Psoas muscle (tissue), 8 donors: ENCODE measurements around the gene CRTAC1. TPM values are rescaled to one million over a fixed set of nuclear protein-coding genes. Genes with fewer than 3 reads are reported as not detected.

Experiments
- ATAC-seq, 4 donors: fragments of 200-7000 bp; cut with Tn5 transposase; one replicate each; pipeline ENCODE4 v1.9.1; 2020; ENCODE audit warnings: moderate library complexity in 3 of 4, mild to moderate bottlenecking in 2 of 4
- DNase-seq, 2 donors: peaks; one replicate each; pipeline ENCODE4 v3.0.0-alpha.2; 2020
- H3K27ac ChIP-seq: fragments of 200-600 bp; one replicate; pipeline ENCODE4 v1.8.0; 2022
- H3K27me3 ChIP-seq, 3 donors: fragments of 200-600 bp in 1 of 3; one replicate each; pipeline versions ENCODE4 v1.6.1 to v1.8.0; 2013 to 2022; ENCODE audit warnings: low read length in 2 of 3, mild to moderate bottlenecking in 2 of 3, moderate library complexity in 1 of 3; ENCODE audit not compliant: insufficient read depth in 3 of 3
- H3K36me3 ChIP-seq, 2 donors: fragments of 200-600 bp in 1 of 2; one replicate each; pipeline versions ENCODE4 v1.6.1 to v1.8.0; 2013 to 2022; ENCODE audit warnings: low read depth in 1 of 2, mild to moderate bottlenecking in 1 of 2, moderate library complexity in 1 of 2; ENCODE audit not compliant: insufficient read depth in 1 of 2
- H3K4me1 ChIP-seq: fragments of 200-600 bp; one replicate; pipeline ENCODE4 v1.8.0; 2022
- H3K4me3 ChIP-seq: fragments of 200-600 bp; one replicate; pipeline ENCODE4 v1.8.0; 2022; ENCODE audit warnings: mild to moderate bottlenecking
- H3K9me3 ChIP-seq: fragments of 200-600 bp; one replicate; pipeline ENCODE4 v1.8.0; 2022
- CTCF ChIP-seq: fragments of 200-600 bp; IDR thresholded peaks from one replicate; pipeline ENCODE4 v1.8.0; 2022; ENCODE audit warnings: antibody characterized with exemption
- WGBS, 3 donors: extraction: QIAGEN DNeasy Blood & Tissue Kit; methylation state at CpG; one replicate each; pipeline versions ENCODE4 v1.1.6 to v1.1.7; 2013; 5-methylcytosine and 5-hydroxymethylcytosine counted together
- intact Hi-C, 2 donors: fragments of 100-400 bp; cut with DNase I; formaldehyde crosslinking; loops; one replicate each; pipeline versions ENCODE4 v1.11.0 to v1.14.2; 2022
- polyA plus RNA-seq, 3 donors: library from polyadenylated mRNA; stranded (reverse); fragments of 200-250 nt; gene quantifications; one replicate each; pipeline ENCODE4 v1.2.3, GENCODE V29; 2013
- total RNA-seq, 4 donors: library from RNA; stranded (reverse); fragmentation: NEBNext Ultra II Directional in 2 of 4; extraction: Animal tissue kit (Norgen Biotek cat#: 25700) in 2 of 4; gene quantifications; one replicate each; pipeline versions ENCODE4 v1.2.1 to v1.2.4, GENCODE V29; 2021 to 2023
- donor health status: healthy with polysubstance abuse.
- donor health status: DM: no; HTN: no; CAD: no; lungs with moderate emphysema.
- donor health status: Bipolar disorder and iron deficiency.
- donor health status: healthy.
- donor health status: DM: yes; HTN: yes; CAD: no.
- donor health status: DM: no; HTN: no; CAD: no.
- donor health status: DM: no; HTN: no; CAD: no.
- donor health status: DM: yes; HTN: yes; CAD: no.

CRTAC1 gene
- total and polyA plus RNA-seq, 7 donors = 0.07 to 0.93 (median 0.30) TPM

- H3K4me3 ChIP-seq = no peak overlapping the region
- H3K36me3 ChIP-seq = no peaks in the 10 kb centered on the region
- TF ChIP-seq CTCF = no peak
- no peak overlapping the region for H3K27ac ChIP-seq
- ATAC-seq (no peak), DNase-seq (no peak)
- 77 to 90% (median 81%) methylated on average over 2 of the region's 2 CpGs for WGBS, 3 donors
- intact Hi-C loops = no loop called here
- H3K4me1 ChIP-seq = peaks cover 1% of the 10 kb centered on the region
- no peaks in the 10 kb centered on the region for H3K9me3 ChIP-seq
- H3K27me3 ChIP-seq = no peaks in the 10 kb centered on the region
These were observed 199.2 kb downstream of the CRTAC1 start for GRCh38 chr10:97831259-97831658.

GRCh38 chr10:97830064-97830463 lies 200.4 kb downstream of the CRTAC1 start:
- H3K27me3 ChIP-seq = no peaks in the 10 kb centered on the region
- H3K36me3 ChIP-seq = no peaks in the 10 kb centered on the region
- TF ChIP-seq CTCF = no peak
- intact Hi-C loops = no loop called here
- peaks cover 13% of the 10 kb centered on the region for H3K4me1 ChIP-seq
- H3K9me3 ChIP-seq = no peaks in the 10 kb centered on the region
- WGBS, 3 donors = 25 to 34% (median 26%) methylated on average over 3 of the region's 3 CpGs
- no peak overlapping the region for H3K27ac ChIP-seq
- no peak overlapping the region for H3K4me3 ChIP-seq
- DNase-seq = no peak
- no peak for ATAC-seq

GRCh38 chr10:97828721-97829120 lies 201.7 kb downstream of the CRTAC1 start:
- H3K27ac ChIP-seq = no peak overlapping the region
- H3K36me3 ChIP-seq = no peaks in the 10 kb centered on the region
- TF ChIP-seq CTCF = no peak
- intact Hi-C loops = no loop called here
- DNase-seq = no peak
- no peaks in the 10 kb centered on the region for H3K27me3 ChIP-seq
- ATAC-seq = no peak
- no peaks in the 10 kb centered on the region for H3K9me3 ChIP-seq
- WGBS, 3 donors = 75 to 92% (median 85%) methylated on average over 2 of the region's 2 CpGs
- peaks cover 23% of the 10 kb centered on the region for H3K4me1 ChIP-seq
- no peak overlapping the region for H3K4me3 ChIP-seq

GRCh38 chr10:97827702-97828291 lies 202.6 kb downstream of the CRTAC1 start:
- TF ChIP-seq CTCF = no peak
- peak overlapping the region; percentile 38 for H3K27ac ChIP-seq
- H3K4me3 ChIP-seq = no peak overlapping the region
- H3K36me3 ChIP-seq = no peaks in the 10 kb centered on the region
- no peak for ATAC-seq
- DNase-seq = no peak
- intact Hi-C loops = no loop called here
- H3K4me1 ChIP-seq = peaks cover 31% of the 10 kb centered on the region
- WGBS, 3 donors = 33 to 39% (median 33%) methylated on average over 10 of the region's 10 CpGs
- H3K27me3 ChIP-seq = no peaks in the 10 kb centered on the region
- no peaks in the 10 kb centered on the region for H3K9me3 ChIP-seq

GRCh38 chr10:97826892-97827291 lies 203.5 kb downstream of the CRTAC1 start:
- 87 to 94% (median 92%) methylated on average over 1 of the region's 1 CpG for WGBS, 3 donors
- intact Hi-C loops = no loop called here
- no peaks in the 10 kb centered on the region for H3K27me3 ChIP-seq

More at GRCh38 chr10:97826892-97827291, 203.5 kb downstream of the CRTAC1 start:
- ATAC-seq = no peak
- no peak for TF ChIP-seq CTCF
- Histone ChIP-seq H3K27ac (no peak overlapping the region), H3K4me1 (peaks cover 33% of the 10 kb centered on the region), H3K4me3 (no peak overlapping the region), H3K36me3 (no peaks in the 10 kb centered on the region), H3K9me3 (no peaks in the 10 kb centered on the region)
- DNase-seq = no peak
